ENCODE results near the gene SIPA1.

Gene SIPA1

DNA sequence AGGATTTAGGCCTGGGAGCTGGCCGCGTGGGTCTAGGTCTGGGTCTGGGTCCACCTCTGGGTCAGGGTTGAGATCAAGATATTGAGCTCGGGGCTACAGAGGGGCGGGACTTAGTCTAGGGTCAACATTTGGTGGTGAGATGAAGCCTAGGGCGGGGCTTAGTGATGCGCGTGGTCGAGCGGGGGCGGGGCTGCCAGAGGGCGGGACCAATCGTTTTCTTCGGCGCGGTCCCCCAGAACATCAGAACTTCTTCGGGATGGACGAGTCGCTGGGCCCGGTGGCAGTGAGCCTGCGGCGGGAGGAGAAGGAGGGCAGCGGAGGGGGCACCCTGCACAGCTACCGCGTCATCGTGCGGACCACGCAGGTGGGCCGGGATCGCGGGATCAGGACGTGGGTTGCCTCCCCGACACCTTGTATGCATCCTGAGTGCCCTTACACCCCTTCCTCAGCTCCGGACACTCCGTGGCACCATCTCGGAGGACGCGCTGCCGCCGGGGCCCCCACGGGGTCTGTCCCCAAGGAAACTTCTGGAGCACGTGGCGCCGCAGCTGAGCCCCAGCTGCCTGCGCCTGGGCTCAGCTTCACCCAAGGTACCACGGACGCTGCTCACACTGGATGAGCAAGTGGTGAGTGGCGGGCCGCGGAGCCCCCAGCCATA lies 4.2 kb downstream of the SIPA1 start:
- DNase-seq (ENCODE audit: insufficient read length, low spot score) (peak; percentile 77), FAIRE-seq (no peak)

GRCh38 chr11:65643971-65644370 lies 6.1 kb downstream of the SIPA1 start:
- no peak for FAIRE-seq
- no peak for DNase-seq (ENCODE audit: insufficient read length, low spot score)
- no peak for TF ChIP-seq CTCF (IDR thresholded peaks at IDR 0.05; ENCODE audit: insufficient read depth, missing control alignments)

More for the DNA sequence above, 4.2 kb downstream of the SIPA1 start:
- TF ChIP-seq CTCF (IDR thresholded peaks at IDR 0.05; ENCODE audit: insufficient read depth, missing control alignments), result no peak

DNA sequence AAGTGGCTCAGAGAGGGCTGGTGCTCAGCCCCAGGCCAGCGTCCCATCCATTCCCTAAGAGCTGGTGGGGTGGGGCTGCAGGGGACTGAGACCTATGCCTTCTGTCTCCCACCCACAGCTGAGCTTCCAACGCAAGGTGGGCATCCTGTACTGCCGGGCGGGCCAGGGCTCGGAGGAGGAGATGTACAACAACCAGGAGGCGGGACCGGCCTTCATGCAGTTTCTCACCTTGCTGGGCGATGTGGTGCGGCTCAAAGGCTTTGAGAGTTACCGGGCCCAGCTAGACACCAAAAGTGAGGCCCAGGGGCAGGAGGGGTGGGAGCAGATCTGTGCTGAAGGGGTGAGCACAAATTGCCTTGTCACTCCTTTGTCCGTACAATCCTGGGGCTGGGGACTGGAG lies 6.9 kb downstream of the SIPA1 start:
- no peak for FAIRE-seq
- no peak for DNase-seq (ENCODE audit: insufficient read length, low spot score)
- TF ChIP-seq CTCF (IDR thresholded peaks at IDR 0.05; ENCODE audit: insufficient read depth, missing control alignments), result no peak

- DNase-seq (ENCODE audit: insufficient read length, low spot score) (no peak), FAIRE-seq (no peak)
Measured at GRCh38 chr11:65645710-65646109, 7.8 kb downstream of the SIPA1 start.

DNA sequence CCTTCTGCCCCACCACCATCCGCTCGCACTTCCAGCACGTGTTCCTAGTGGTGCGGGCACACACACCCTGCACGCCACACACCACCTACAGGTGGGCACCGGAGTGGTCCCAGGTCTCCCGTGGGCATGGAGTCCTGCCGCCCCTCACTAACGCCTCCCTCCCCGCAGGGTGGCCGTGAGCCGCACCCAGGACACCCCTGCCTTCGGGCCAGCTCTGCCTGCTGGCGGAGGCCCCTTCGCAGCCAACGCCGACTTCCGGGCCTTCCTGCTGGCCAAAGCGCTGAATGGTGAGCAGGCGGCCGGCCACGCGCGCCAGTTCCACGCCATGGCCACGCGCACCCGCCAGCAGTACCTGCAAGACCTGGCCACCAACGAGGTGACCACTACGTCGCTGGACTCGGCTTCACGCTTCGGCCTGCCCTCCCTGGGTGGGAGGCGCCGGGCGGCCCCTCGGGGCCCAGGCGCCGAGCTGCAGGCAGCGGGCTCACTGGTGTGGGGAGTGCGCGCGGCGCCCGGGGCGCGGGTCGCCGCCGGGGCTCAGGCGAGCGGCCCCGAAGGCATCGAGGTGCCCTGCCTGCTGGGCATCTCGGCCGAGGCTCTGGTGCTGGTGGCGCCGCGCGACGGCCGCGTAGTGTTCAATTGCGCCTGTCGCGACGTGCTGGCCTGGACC lies 8.5 kb downstream of the SIPA1 start:
- FAIRE-seq, result no peak
- TF ChIP-seq CTCF (IDR thresholded peaks at IDR 0.05; ENCODE audit: insufficient read depth, missing control alignments), result no peak
- DNase-seq (ENCODE audit: insufficient read length, low spot score), result no peak

More at GRCh38 chr11:65645710-65646109, 7.8 kb downstream of the SIPA1 start:
- TF ChIP-seq CTCF (IDR thresholded peaks at IDR 0.05; ENCODE audit: insufficient read depth, missing control alignments), result no peak

- FAIRE-seq, result no peak
- DNase-seq (ENCODE audit: insufficient read length, low spot score), result no peak
- no peak for TF ChIP-seq CTCF (IDR thresholded peaks at IDR 0.05; ENCODE audit: insufficient read depth, missing control alignments)
Measured at GRCh38 chr11:65646958-65647701, 9.2 kb downstream of the SIPA1 start.

Measured in D721Med (cell line).